HG02852 (cell line): Measurements from ENCODE around the gene ZCCHC24.
"Not testable (repeated sequence)": the region's sequence is repeated elsewhere in the genome, so short reads cannot be mapped to it uniquely, and the experiment has no call there.

Source experiments
- ATAC-seq: cut with Tn5 transposase; IDR thresholded peaks from one replicate; pipeline ENCODE4 v1.9.1; 2021; ENCODE audit warnings: mild to moderate bottlenecking, moderate library complexity; ENCODE audit not compliant: unreplicated experiment

ZCCHC24 gene

GRCh38 chr10:79335094-79335469 lies 110.3 kb downstream of the ZCCHC24 start:
- no peak for ATAC-seq

DNA sequence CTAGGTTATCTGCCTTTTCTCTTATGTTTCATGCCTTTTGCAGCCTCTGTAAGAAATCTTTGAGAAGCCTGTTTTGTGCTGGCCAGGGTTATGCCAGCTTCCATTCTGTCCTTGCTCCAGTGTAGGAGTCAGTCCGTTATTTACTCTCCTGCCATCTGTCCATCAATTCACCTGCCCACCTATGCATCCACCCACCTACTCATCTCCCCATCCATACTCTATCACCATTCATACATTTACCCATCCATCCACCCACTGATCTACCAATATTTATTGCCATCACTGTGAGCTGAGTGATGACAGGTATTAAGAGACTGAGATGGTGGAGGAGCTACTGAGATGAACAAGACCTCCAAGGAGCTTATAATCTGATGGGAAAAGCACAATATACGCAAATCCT lies 110.9 kb downstream of the ZCCHC24 start:
- ATAC-seq: no peak

GRCh38 chr10:79333513-79333912 lies 111.9 kb downstream of the ZCCHC24 start:
- no peak for ATAC-seq

DNA sequence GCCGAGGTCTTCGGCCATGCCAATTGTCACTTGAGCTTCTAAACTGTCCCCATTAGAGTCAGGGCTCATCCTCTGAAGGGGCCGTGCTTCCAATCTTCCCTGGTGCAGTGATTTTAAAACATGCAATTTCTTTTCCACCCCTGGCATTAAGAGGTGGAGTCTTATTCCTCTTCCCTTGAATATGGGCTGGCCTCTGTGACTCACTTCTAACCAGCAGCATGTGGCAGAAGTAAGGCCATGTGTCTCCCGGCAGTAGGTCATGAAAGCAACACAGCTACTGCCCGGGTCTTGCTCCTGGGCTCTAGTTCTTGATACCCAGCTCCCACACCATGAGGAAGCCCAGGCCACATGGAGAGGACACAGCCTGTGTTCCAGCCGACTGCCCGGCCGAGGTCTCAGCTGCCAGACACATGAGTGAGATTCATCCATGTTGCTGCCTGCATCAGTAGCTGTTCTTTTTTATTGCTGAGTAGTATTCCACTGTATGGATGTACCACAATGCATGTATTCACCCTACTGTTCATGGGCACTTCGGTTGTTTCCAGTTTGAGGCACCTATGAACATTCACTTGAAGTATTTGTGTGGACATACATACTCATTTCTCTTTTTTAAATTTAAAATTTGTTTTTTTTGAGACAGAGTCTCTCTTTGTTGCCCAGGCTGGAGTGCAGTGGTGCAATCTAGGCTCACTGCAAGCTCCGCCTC lies 112.7 kb downstream of the ZCCHC24 start:
- ATAC-seq: not testable (repeated sequence)
